SK-N-SH (cell line): Measurements from ENCODE around the gene MGRN1. TPM values are rescaled to one million over a fixed set of nuclear protein-coding genes. Genes with fewer than 3 reads are reported as not detected.

Experiments
- CTCF ChIA-PET: fragments of 300-600, 350-600 bp; formaldehyde crosslinking; extraction: SDS; loops from one replicate; lab custom pipeline; 2021; lab: Yijun Ruan, JAX
- POLR2A ChIA-PET: fragments of 350-600 bp; sonication (Branson Sonifier 250); formaldehyde crosslinking; extraction: SDS; loops from one replicate; lab custom pipeline; 2020; ENCODE audit warnings: antibody characterized with exemption, inconsistent platforms; lab: Yijun Ruan, JAX
- DNase-seq: peaks from one replicate; pipeline ENCODE4 v3.0.0; 2012
- H2AFZ ChIP-seq: fragments of 200-600 bp; sonication (generic); 2 replicates; pipeline ENCODE4 v1.8.1; 2016; ENCODE audit warnings: antibody characterized with exemption, mild to moderate bottlenecking, low read depth
- H3F3A ChIP-seq: fragments of 200-600 bp; sonication (generic); replicated peaks from 2 replicates; pipeline ENCODE3; 2016; ENCODE audit warnings: antibody characterized with exemption, mild to moderate bottlenecking; ENCODE audit not compliant: insufficient read depth
- H3K27ac ChIP-seq, 2 experiments: fragments of 200-500 bp in 1 of 2; fragments of 200-600 bp in 1 of 2; sonication (Bioruptor generic) in 1 of 2; sonication (generic), shearing (Covaris generic) in 1 of 2; 2 replicates each; pipeline versions ENCODE4 v1.5.1 to v1.6.1; 2014 to 2016; ENCODE audit warnings: low read depth in 2 of 2, inconsistent platforms in 1 of 2, low read length in 1 of 2, mild to moderate bottlenecking in 1 of 2, mixed read lengths in 1 of 2
- H3K27me3 ChIP-seq: fragments of 200-600 bp; sonication (generic), shearing (Covaris generic); 2 replicates; pipeline ENCODE4 v1.6.1; 2016; ENCODE audit warnings: mixed run types; ENCODE audit not compliant: insufficient read depth
- H3K36me3 ChIP-seq, 2 experiments: fragments of 200-500 bp in 1 of 2; fragments of 200-600 bp in 1 of 2; sonication (Bioruptor generic) in 1 of 2; sonication (generic) in 1 of 2; replicated peaks in 1 of 2; 2 replicates each; pipeline versions ENCODE3 to v1.5.1; 2014 to 2016; ENCODE audit warnings: low read length in 1 of 2, mild to moderate bottlenecking in 1 of 2; ENCODE audit not compliant: insufficient read depth in 2 of 2, control insufficient read depth in 1 of 2
- H3K4me1 ChIP-seq, 2 experiments: fragments of 200-500 bp in 1 of 2; fragments of 200-600 bp in 1 of 2; sonication (Bioruptor generic) in 1 of 2; sonication (generic), shearing (Covaris generic) in 1 of 2; 2 replicates each; pipeline versions ENCODE4 v1.5.1 to v1.6.1; 2014 to 2016; ENCODE audit warnings: low read depth in 1 of 2, low read length in 1 of 2, mixed run types in 1 of 2; ENCODE audit not compliant: insufficient read depth in 2 of 2, control insufficient read depth in 1 of 2
- H3K4me2 ChIP-seq: fragments of 200-600 bp; sonication (generic), shearing (Covaris generic); 2 replicates; pipeline ENCODE4 v1.6.1; 2017; ENCODE audit warnings: mixed run types
- H3K4me3 ChIP-seq, 2 experiments: fragments of 200-500 bp in 1 of 2; fragments of 200-600 bp in 1 of 2; sonication (Bioruptor generic) in 1 of 2; sonication (generic), shearing (Covaris generic) in 1 of 2; 2 replicates each; pipeline versions ENCODE4 v1.5.1 to v1.8.1; 2014 to 2016; ENCODE audit warnings: low read depth in 2 of 2, inconsistent platforms in 1 of 2, low read length in 1 of 2, mild to moderate bottlenecking in 1 of 2, mixed read lengths in 1 of 2, moderate library complexity in 1 of 2
- H3K79me2 ChIP-seq: fragments of 200-600 bp; sonication (generic); 2 replicates; pipeline ENCODE4 v1.8.1; 2017; ENCODE audit warnings: mild to moderate bottlenecking; ENCODE audit not compliant: insufficient read depth
- H3K9ac ChIP-seq: fragments of 200-600 bp; sonication (generic); 2 replicates; pipeline ENCODE4 v1.6.1; 2017; ENCODE audit warnings: mixed run types
- H3K9me2 ChIP-seq: fragments of 200-600 bp; sonication (generic); 2 replicates; pipeline ENCODE4 v1.6.1; 2017; ENCODE audit warnings: mixed run types
- H3K9me3 ChIP-seq: fragments of 200-600 bp; sonication (generic); 2 replicates; pipeline ENCODE4 v1.6.1; 2017; ENCODE audit warnings: mixed run types, mild to moderate bottlenecking, moderate library complexity
- H4K20me1 ChIP-seq: fragments of 200-600 bp; sonication (generic); 2 replicates; pipeline ENCODE4 v1.6.1; 2017; ENCODE audit warnings: mild to moderate bottlenecking, mixed run types; ENCODE audit not compliant: insufficient read depth
- CHD2 ChIP-seq: fragments of 150-350 bp; IDR thresholded peaks from 2 replicates; pipeline ENCODE4 v1.6.1; 2018; ENCODE audit warnings: low read length; ENCODE audit not compliant: partially characterized antibody
- FOXM1 ChIP-seq: IDR thresholded peaks from 2 replicates; pipeline ENCODE4 v1.4.0; 2012; ENCODE audit warnings: low read depth, mild to moderate bottlenecking
- GATA2 ChIP-seq: sonication (generic); formaldehyde crosslinking; IDR thresholded peaks from 2 replicates; pipeline ENCODE4 v1.5.0; 2020; ENCODE audit warnings: mild to moderate bottlenecking, missing genetic modification reagents
- JUND ChIP-seq: IDR thresholded peaks from 2 replicates; pipeline ENCODE4 v1.4.0; 2012
- MAX ChIP-seq: IDR thresholded peaks from 2 replicates; pipeline ENCODE4 v1.4.0; 2012; ENCODE audit warnings: low read depth
- MXI1 ChIP-seq: IDR thresholded peaks from 2 replicates; pipeline ENCODE4 v1.6.1; 2012; ENCODE audit warnings: mild to moderate bottlenecking, low read depth, low read length, improper control_type of control experiment
- NFIC ChIP-seq: IDR thresholded peaks from 2 replicates; pipeline ENCODE4 v1.4.0; 2012; ENCODE audit warnings: borderline replicate concordance
- PBX3 ChIP-seq: IDR thresholded peaks from 2 replicates; pipeline ENCODE4; 2012
- POLR2AphosphoS5 ChIP-seq: IDR thresholded peaks from 2 replicates; pipeline ENCODE4 v1.6.1; 2012; ENCODE audit warnings: low read depth, low read length
- RFX5 ChIP-seq: IDR thresholded peaks from 2 replicates; pipeline ENCODE4 v1.6.1; 2012; ENCODE audit warnings: mild to moderate bottlenecking, improper control_type of control experiment, low read length
- SIN3A ChIP-seq: IDR thresholded peaks from 2 replicates; pipeline ENCODE4 v1.6.1; 2012; ENCODE audit warnings: low read depth, mild to moderate bottlenecking, low read length, moderate library complexity, borderline replicate concordance
- USF1 ChIP-seq: IDR thresholded peaks from 2 replicates; pipeline ENCODE4 v1.4.0; 2012; ENCODE audit warnings: low read depth, borderline replicate concordance
- WGBS: methylation state at CpG from one replicate; pipeline ENCODE4 v1.1.6; 2017; ENCODE audit warnings: low lambda C conversion rate; 5-methylcytosine and 5-hydroxymethylcytosine counted together
- polyA plus RNA-seq, 3 experiments: library from polyadenylated mRNA; depleted of rRNA; stranded (reverse); fragments of >200 nt; gene quantifications; 2 replicates each; pipeline ENCODE4 v1.2.3, GENCODE V29; 2012

Gene MGRN1
- polyA plus RNA-seq, 1 of the 3 experiments (the other 2 are of a cell fraction): 13.3 TPM

GRCh38 chr16:4734730-4735535 lies 110.3 kb downstream of the MGRN1 start:
- Histone ChIP-seq H3K27ac (peak overlapping the region; percentile 88 to 96), H3K9me3 (no peaks in the 10 kb centered on the region), H3K27me3 (no peaks in the 10 kb centered on the region), H4K20me1 (no peaks in the 10 kb centered on the region), H3K36me3 (peaks cover 10 to 14% of the 10 kb centered on the region in 2 experiments), H3K4me2 (peak overlapping the region; percentile 98), H2AFZ (peak overlapping the region; percentile 88), H3K9ac (peak overlapping the region; percentile 83), H3K4me3 (peak overlapping the region; percentile 97), H3K9me2 (no peaks in the 10 kb centered on the region), H3F3A (no peaks in the 10 kb centered on the region), H3K4me1 (peaks cover 0 to 6% of the 10 kb centered on the region in 2 experiments; a peak in 1 of 4 replicates), H3K79me2 (peaks cover 41% of the 10 kb centered on the region)
- 17% methylated on average over 27 of the region's 38 CpGs for WGBS
- peak; percentile 93 for DNase-seq
- ChIA-PET CTCF (interaction anchor here (0.9 to 1.5 kb wide), 4 partner anchors 40 to 222 kb away, joined by 3 to 7 read pairs (median 4); no protein-coding TSS in a partner anchor), POLR2A (interaction anchor here (0.8 to 2.2 kb wide), 9 partner anchors 10 to 224 kb away, joined by 3 to 16 read pairs (median 4); partner anchors contain the start of genes ROGDI and ZNF500)
- TF ChIP-seq POLR2AphosphoS5: peak; percentile 86
- peak; percentile 58 for TF ChIP-seq MAX
- TF ChIP-seq FOXM1: no peak
- no peak for TF ChIP-seq USF1
- no peak for TF ChIP-seq RFX5
- TF ChIP-seq NFIC: no peak
- TF ChIP-seq GATA2 (CRISPR knock-in tag): no peak
- no peak for TF ChIP-seq CHD2
- peak; percentile 32; the same call in 1 of the 2 replicates for TF ChIP-seq SIN3A
- TF ChIP-seq MXI1: peak; percentile 96

GRCh38 chr16:4736546-4736945 lies 111.9 kb downstream of the MGRN1 start:
- Histone ChIP-seq H3K9me3 (no peaks in the 10 kb centered on the region), H3K4me2 (no peak overlapping the region), H3K79me2 (peaks cover 25% of the 10 kb centered on the region), H3K4me3 (no peak overlapping the region), H3K9ac (no peak overlapping the region), H3K36me3 (peaks cover 0 to 4% of the 10 kb centered on the region in 2 experiments), H3K4me1 (peaks cover 0 to 6% of the 10 kb centered on the region in 2 experiments; a peak in 1 of 4 replicates), H4K20me1 (no peaks in the 10 kb centered on the region), H3K9me2 (no peaks in the 10 kb centered on the region), H3F3A (no peaks in the 10 kb centered on the region), H2AFZ (no peak overlapping the region)
- POLR2A ChIA-PET: no interaction called here
- CTCF ChIA-PET: interaction anchor here (0.9 kb wide), 1 partner anchor 188 kb away, joined by 3 read pairs; no protein-coding TSS in a partner anchor
- TF ChIP-seq JUND (no peak), PBX3 (no peak)
- TF ChIP-seq, all 33 proteins: peak for 0
- WGBS: 73% methylated on average over 3 of the region's 4 CpGs
- Histone ChIP-seq H3K27me3 (no peaks in the 10 kb centered on the region), H3K27ac (no peak overlapping the region)
- DNase-seq: no peak
